Hepatocyte (in vitro differentiated cells): ENCODE results near the gene CALD1.

ENCODE experiments used
- EZH2 ChIP-seq: fragments of 200-600 bp; sonication (generic); IDR thresholded peaks from 2 replicates; pipeline ENCODE4 v1.6.1; 2016; ENCODE audit warnings: antibody characterized with exemption, mild to moderate bottlenecking, borderline replicate concordance
- EZH2phosphoT487 ChIP-seq: fragments of 200-600 bp; sonication (generic); IDR thresholded peaks from one replicate; pipeline ENCODE4 v1.6.1; 2018; ENCODE audit warnings: antibody characterized with exemption, mild to moderate bottlenecking, low read depth, moderate library complexity; ENCODE audit not compliant: unreplicated experiment, severe bottlenecking
- TF ChIP-seq, protein P1 (sequence below): fragments of 200-600 bp; sonication (generic); IDR thresholded peaks from 2 replicates; pipeline ENCODE4 v1.5.1; 2016; ENCODE audit warnings: antibody characterized with exemption, mild to moderate bottlenecking; ENCODE audit not compliant: poor library complexity

DNA sequence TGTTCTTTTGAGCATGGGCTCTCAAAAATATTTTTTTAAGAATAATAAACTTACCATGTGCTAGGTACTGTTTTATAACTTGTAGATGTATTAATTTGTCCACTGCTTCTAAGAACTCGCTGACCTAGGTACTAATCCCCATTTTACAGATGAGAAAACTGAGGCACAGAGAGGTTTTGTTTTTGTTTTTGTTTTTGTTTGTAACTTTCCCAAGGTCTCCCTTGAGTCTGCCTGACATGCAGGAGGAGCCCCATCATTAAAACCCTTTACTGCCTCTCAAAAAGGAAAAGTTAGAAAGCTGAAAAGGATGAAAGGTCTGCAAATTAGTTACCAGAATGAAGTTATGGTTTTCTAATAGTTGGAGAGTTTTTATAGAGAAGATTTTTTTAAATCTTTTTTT lies 168.4 kb downstream of the CALD1 start:
- TF ChIP-seq, protein P1, sequence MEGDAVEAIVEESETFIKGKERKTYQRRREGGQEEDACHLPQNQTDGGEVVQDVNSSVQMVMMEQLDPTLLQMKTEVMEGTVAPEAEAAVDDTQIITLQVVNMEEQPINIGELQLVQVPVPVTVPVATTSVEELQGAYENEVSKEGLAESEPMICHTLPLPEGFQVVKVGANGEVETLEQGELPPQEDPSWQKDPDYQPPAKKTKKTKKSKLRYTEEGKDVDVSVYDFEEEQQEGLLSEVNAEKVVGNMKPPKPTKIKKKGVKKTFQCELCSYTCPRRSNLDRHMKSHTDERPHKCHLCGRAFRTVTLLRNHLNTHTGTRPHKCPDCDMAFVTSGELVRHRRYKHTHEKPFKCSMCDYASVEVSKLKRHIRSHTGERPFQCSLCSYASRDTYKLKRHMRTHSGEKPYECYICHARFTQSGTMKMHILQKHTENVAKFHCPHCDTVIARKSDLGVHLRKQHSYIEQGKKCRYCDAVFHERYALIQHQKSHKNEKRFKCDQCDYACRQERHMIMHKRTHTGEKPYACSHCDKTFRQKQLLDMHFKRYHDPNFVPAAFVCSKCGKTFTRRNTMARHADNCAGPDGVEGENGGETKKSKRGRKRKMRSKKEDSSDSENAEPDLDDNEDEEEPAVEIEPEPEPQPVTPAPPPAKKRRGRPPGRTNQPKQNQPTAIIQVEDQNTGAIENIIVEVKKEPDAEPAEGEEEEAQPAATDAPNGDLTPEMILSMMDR: no peak
- TF ChIP-seq EZH2 (no peak), EZH2phosphoT487 (no peak)
